Endodermal cell (in vitro differentiated cells): ENCODE results near the gene PARD3B. TPM values are rescaled to one million over a fixed set of nuclear protein-coding genes. Genes with fewer than 3 reads are reported as not detected.

Source experiments
- DNase-seq: peaks from one replicate; pipeline ENCODE4 v3.0.0-alpha.2; 2017
- H3K27ac ChIP-seq: 2 replicates; pipeline ENCODE4 v1.5.1; 2013; ENCODE audit warnings: mild to moderate bottlenecking, low read depth, low read length, moderate library complexity
- H3K27me3 ChIP-seq: 2 replicates; pipeline ENCODE4 v1.6.1; 2013; ENCODE audit warnings: mild to moderate bottlenecking, low read length, moderate library complexity; ENCODE audit not compliant: insufficient read depth, control insufficient read depth, poor library complexity, severe bottlenecking
- H3K36me3 ChIP-seq: 2 replicates; pipeline ENCODE4 v1.7.0; 2013; ENCODE audit warnings: mild to moderate bottlenecking, low read length, moderate library complexity; ENCODE audit not compliant: control insufficient read depth, insufficient read depth
- H3K4me1 ChIP-seq: one replicate; pipeline ENCODE4 v1.7.0; 2013; ENCODE audit warnings: low read length; ENCODE audit not compliant: control insufficient read depth, insufficient read depth
- H3K4me3 ChIP-seq: 2 replicates; pipeline ENCODE4 v1.5.1; 2013; ENCODE audit warnings: mild to moderate bottlenecking, low read length, moderate library complexity
- H3K9ac ChIP-seq: 2 replicates; pipeline ENCODE4 v1.6.1; 2013; ENCODE audit warnings: mild to moderate bottlenecking, low read length, moderate library complexity; ENCODE audit not compliant: poor library complexity, severe bottlenecking; ENCODE audit errors: extremely low read depth
- H3K9me3 ChIP-seq: 2 replicates; pipeline ENCODE4 v1.6.1; 2013; ENCODE audit warnings: mild to moderate bottlenecking, low read length, moderate library complexity; ENCODE audit not compliant: control insufficient read depth
- H3K27ac Mint-ChIP-seq: 2 replicates; pipeline ENCODE4 v1.8.0; 2020; ENCODE audit warnings: mixed read lengths
- H3K27me3 Mint-ChIP-seq: 2 replicates; pipeline ENCODE4 v1.8.0; 2021; ENCODE audit warnings: mild to moderate bottlenecking, mixed read lengths; ENCODE audit not compliant: insufficient read depth
- H3K36me3 Mint-ChIP-seq: 2 replicates; pipeline ENCODE4 v1.8.0; 2020; ENCODE audit warnings: low read depth, mixed read lengths
- H3K4me1 Mint-ChIP-seq: 2 replicates; pipeline ENCODE4 v1.8.0; 2020; ENCODE audit warnings: mixed read lengths
- H3K4me3 Mint-ChIP-seq: 2 replicates; pipeline ENCODE4 v1.8.0; 2020; ENCODE audit warnings: mild to moderate bottlenecking, moderate library complexity, mixed read lengths
- H3K9me3 Mint-ChIP-seq: 2 replicates; pipeline ENCODE4 v1.8.0; 2020; ENCODE audit warnings: mild to moderate bottlenecking, mixed read lengths
- CTCF ChIP-seq: fragments of 200-600 bp; sonication (generic); conservative IDR thresholded peaks from 2 replicates; pipeline ENCODE4 v1.5.0; 2021; ENCODE audit warnings: antibody characterized with exemption, mild to moderate bottlenecking
- WGBS, 2 experiments: methylation state at CpG; one replicate each; pipeline versions ENCODE4 v1.1.5 to v1.1.7; 2013; ENCODE audit warnings: missing lambda C conversion rate in 2 of 2, mixed read lengths in 1 of 2; ENCODE audit not compliant: insufficient coverage in 1 of 2, insufficient read length in 1 of 2; 5-methylcytosine and 5-hydroxymethylcytosine counted together
- total RNA-seq, 2 donors: library from RNA; stranded (reverse); fragmentation: NEBNext Ultra II Directional in 1 of 2; extraction: Animal tissue kit (Norgen Biotek cat#: 25700) in 1 of 2; gene quantifications; 2 replicates in 1 of 2; 3 replicates in 1 of 2; pipeline ENCODE4 v1.2.1, GENCODE V29; 2021

Gene PARD3B
- total RNA-seq, 2 donors from 2014 or later: 2.5 to 5.6 TPM

GRCh38 chr2:204799791-204800190, 254.5 kb downstream of the PARD3B start:
- 83 to 86% methylated on average over 1 to 2 of the region's 2 CpGs for WGBS, 2 experiments
- Histone ChIP-seq H3K4me3 (no peak overlapping the region), H3K4me1 (no peaks in the 10 kb centered on the region), H3K27ac (no peak overlapping the region), H3K27me3 (no peaks in the 10 kb centered on the region), H3K9ac (no peak overlapping the region), H3K36me3 (no peaks in the 10 kb centered on the region), H3K9me3 (no peaks in the 10 kb centered on the region)
- no peak for DNase-seq
- Mint-ChIP-seq H3K27ac (no peak overlapping the region), H3K4me1 (no peaks in the 10 kb centered on the region), H3K36me3 (no peaks in the 10 kb centered on the region), H3K9me3 (peaks cover 2% of the 10 kb centered on the region), H3K4me3 (no peak overlapping the region), H3K27me3 (no peaks in the 10 kb centered on the region)
- no peak for TF ChIP-seq CTCF

GRCh38 chr2:204808494-204808893, 263.2 kb downstream of the PARD3B start:
- no peak overlapping the region for H3K4me3 Mint-ChIP-seq
- no peaks in the 10 kb centered on the region for H3K36me3 Mint-ChIP-seq
- H3K27me3 ChIP-seq: no peaks in the 10 kb centered on the region
- H3K4me3 ChIP-seq: no peak overlapping the region
- H3K27me3 Mint-ChIP-seq: no peaks in the 10 kb centered on the region
- no peak for TF ChIP-seq CTCF
- no peaks in the 10 kb centered on the region for H3K4me1 Mint-ChIP-seq
- H3K9me3 ChIP-seq: peaks cover 11% of the 10 kb centered on the region
- no peak overlapping the region for H3K27ac Mint-ChIP-seq
- H3K9ac ChIP-seq: no peak overlapping the region
- H3K9me3 Mint-ChIP-seq: peaks cover 16% of the 10 kb centered on the region
- no peak for DNase-seq
- H3K36me3 ChIP-seq: no peaks in the 10 kb centered on the region
- no peaks in the 10 kb centered on the region for H3K4me1 ChIP-seq
- H3K27ac ChIP-seq: no peak overlapping the region

GRCh38 chr2:204824751-204825453, 279.6 kb downstream of the PARD3B start:
- WGBS, 2 experiments: 90 to 95% methylated on average over 3 to 5 of the region's 5 CpGs
- H3K4me3 Mint-ChIP-seq: no peak overlapping the region
- H3K36me3 Mint-ChIP-seq: peaks cover 2% of the 10 kb centered on the region
- no peak overlapping the region for H3K27ac Mint-ChIP-seq
- no peak overlapping the region for H3K4me3 ChIP-seq
- no peak overlapping the region for H3K9ac ChIP-seq
- H3K27ac ChIP-seq: no peak overlapping the region
- H3K27me3 ChIP-seq: no peaks in the 10 kb centered on the region
- no peaks in the 10 kb centered on the region for H3K27me3 Mint-ChIP-seq
- H3K4me1 Mint-ChIP-seq: no peaks in the 10 kb centered on the region
- H3K36me3 ChIP-seq: no peaks in the 10 kb centered on the region
- peaks cover 6% of the 10 kb centered on the region for H3K9me3 ChIP-seq
- H3K9me3 Mint-ChIP-seq: peaks cover 15% of the 10 kb centered on the region
- H3K4me1 ChIP-seq: no peaks in the 10 kb centered on the region
- DNase-seq: no peak
- TF ChIP-seq CTCF: no peak
